ENCODE measurements around the gene ITGB2. TPM values are rescaled to one million over a fixed set of nuclear protein-coding genes. Genes with fewer than 3 reads are reported as not detected.
A peak's percentile ranks its signal among the peaks of the same experiment; 100 is the strongest.

Gene ITGB2
- total RNA-seq, 2 donors from 2014 or later: 31.5 to 70.7 TPM

DNA sequence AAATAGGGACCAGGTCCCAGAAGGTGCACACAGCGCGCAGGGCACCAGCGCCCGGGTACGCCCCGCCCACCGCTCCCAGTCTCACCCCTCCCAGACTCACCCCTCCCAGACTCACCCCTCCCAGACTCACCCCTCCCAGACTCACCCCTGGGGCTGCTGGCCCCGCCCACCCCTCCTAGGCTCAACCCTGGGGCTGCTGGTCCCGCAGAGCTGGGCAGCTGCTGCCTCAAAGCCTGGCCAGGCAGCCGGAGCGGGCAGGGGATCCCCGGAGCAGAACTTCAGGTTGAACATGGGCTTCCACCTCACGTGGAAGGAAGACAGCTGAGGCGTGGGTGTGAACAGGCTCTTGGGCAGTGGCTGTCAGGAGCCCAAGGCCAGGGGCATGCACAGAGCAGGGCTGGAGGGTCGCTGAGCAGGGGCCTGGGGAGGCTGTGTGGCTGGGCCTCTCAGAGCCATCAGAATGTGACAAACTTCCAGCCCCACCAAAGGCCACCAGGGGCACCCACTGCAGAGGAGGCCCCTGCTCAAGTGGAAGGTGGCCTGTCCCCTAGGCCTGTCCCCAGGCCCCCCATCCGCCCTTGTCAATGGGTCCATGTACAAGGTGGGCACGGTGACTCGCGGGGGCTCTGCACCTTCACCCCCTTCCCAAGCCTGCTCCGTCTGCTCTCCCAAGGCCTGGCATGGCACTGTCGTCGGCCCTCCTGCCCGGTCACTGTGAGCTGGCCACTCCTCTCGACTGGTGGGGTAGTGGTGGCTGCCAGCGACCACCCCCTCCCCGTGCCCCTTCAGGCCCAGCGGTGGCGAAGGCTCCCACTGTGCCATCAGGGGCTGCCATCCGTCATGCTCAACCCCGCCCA, 82.4 kb downstream of the ITGB2 start:
- DNase-seq (no peak), ATAC-seq (no peak)
- intact Hi-C loops (cut with DNase I): no loop called here

DNA sequence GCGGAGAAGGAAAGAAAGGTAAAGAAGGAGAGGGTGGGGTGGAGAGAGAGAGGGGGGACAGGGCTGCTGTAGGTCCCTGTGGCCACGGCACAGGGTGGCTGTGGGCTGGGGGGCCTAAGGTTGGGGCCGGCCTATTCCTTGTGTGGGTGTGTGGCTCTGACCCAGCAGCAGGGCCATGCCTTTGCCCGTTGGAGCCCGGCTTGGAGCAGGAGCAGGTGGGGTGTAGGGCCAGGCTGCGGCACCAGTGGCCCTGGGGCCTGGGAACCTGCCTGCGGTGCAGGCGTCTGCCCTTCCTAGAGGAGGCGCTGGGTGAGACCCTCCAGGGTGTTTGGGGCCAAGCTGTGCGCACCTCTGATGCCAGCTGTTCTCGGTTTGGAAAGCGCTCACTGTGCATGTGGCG, 83.2 kb downstream of the ITGB2 start:
- ATAC-seq (no peak), DNase-seq (no peak)
- intact Hi-C loops (cut with DNase I): no loop called here

GRCh38 chr21:44836666-44837471, 83.8 kb downstream of the ITGB2 start:
- ATAC-seq (peak; percentile 44 to 73), DNase-seq (no peak)
- intact Hi-C loops (cut with DNase I): no loop called here

DNA sequence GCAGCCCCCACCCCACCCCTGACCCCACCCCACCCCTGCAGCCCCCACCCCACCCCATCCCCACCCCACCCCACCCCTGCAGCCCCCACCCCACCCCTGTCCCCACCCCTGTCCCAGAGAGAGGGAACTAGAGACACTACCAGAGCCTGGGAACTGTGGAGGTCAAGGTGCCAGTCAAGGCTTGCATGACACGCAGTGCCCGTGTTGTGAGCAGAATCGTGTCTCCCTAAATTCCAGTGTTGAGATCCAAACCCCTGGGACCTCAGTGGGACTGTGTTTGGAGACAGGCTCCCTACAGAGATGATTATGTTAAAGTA, 84.4 kb downstream of the ITGB2 start:
- DNase-seq (no peak), ATAC-seq (peak in 1 of 2 donors; percentile 21)
- intact Hi-C loops (cut with DNase I): no loop called here

Other genes starting within 250 kb of the ITGB2 start
- not detected for gene KRTAP12-1, start 238.7 kb downstream of the ITGB2 start, total RNA-seq
- not detected for gene KRTAP10-12, start 223.7 kb downstream of the ITGB2 start, total RNA-seq
- gene TSPEAR, start 209.3 kb downstream of the ITGB2 start, total RNA-seq: 1 to 10 TPM in 1 of 2 donors, under 1 TPM in 1; 0.39 to 1.6 TPM
- gene UBE2G2, start 119.1 kb downstream of the ITGB2 start, total RNA-seq: 10 to 100 TPM; 62.0 to 83.0 TPM
- gene SUMO3, start 102.8 kb downstream of the ITGB2 start, total RNA-seq: 10 to 100 TPM; 71.2 to 93.3 TPM
- gene PTTG1IP, start 47.2 kb downstream of the ITGB2 start, total RNA-seq: 100 to 1,000 TPM; 181 to 195 TPM
- 10 to 100 TPM; 26.1 to 28.6 TPM for gene SLX9, start 19.1 kb upstream of the ITGB2 start, total RNA-seq
- gene ADARB1, start 153.7 kb upstream of the ITGB2 start, total RNA-seq: 10 to 100 TPM; 20.6 to 21.7 TPM